Right lobe of liver (tissue), 4 donors: ENCODE measurements around the gene RPL22.

ENCODE experiments used
- CTCF ChIP-seq, 4 donors: fragments of 200-600 bp in 3 of 4; fragments of 450-650 bp in 1 of 4; IDR thresholded peaks; one replicate each; pipeline versions ENCODE4 v1.5.1 to v1.8.0; 2016 to 2022; ENCODE audit warnings: antibody characterized with exemption in 4 of 4, mild to moderate bottlenecking in 2 of 4
- POLR2A ChIP-seq: fragments of 450-650 bp; IDR thresholded peaks from one replicate; pipeline ENCODE4 v1.6.1; 2017; ENCODE audit warnings: antibody characterized with exemption, mild to moderate bottlenecking
- donor health status: DM: no; HTN: no; CAD: no.
- donor health status: DM: no; HTN: no; CAD: no.
- donor health status: DM: no; HTN: yes; CAD: no.

GRCh38 chr1:6170116-6170741 lies 29.2 kb downstream of the RPL22 start:
- no peak for TF ChIP-seq CTCF (IDR thresholded peaks at IDR 0.05)
- no peak for TF ChIP-seq POLR2A
